ENCODE data around the gene ROBO1. TPM values are rescaled to one million over a fixed set of nuclear protein-coding genes. Genes with fewer than 3 reads are reported as not detected.
A peak's percentile ranks its signal among the peaks of the same experiment; 100 is the strongest.

ROBO1 gene
- total RNA-seq, 1 donor from 2014 or later: 20.8 TPM

- Histone ChIP-seq H3K36me3 (ENCODE audit: control insufficient read depth, insufficient read depth, low read length) (no peaks in the 10 kb centered on the region), H3K4me3 (ENCODE audit: low read depth, low read length) (no peak overlapping the region), H3K27me3 (ENCODE audit: control insufficient read depth, insufficient read depth, low read length) (no peaks in the 10 kb centered on the region)
- no peak for TF ChIP-seq CTCF (IDR thresholded peaks at IDR 0.05; ENCODE audit: insufficient read depth, low read length, severe bottlenecking)
- no peak for FAIRE-seq
- DNase-seq (ENCODE audit: low read depth): no peak
Measured at GRCh38 chr3:79651536-79652065, 116.2 kb downstream of the ROBO1 start.

- no peak for FAIRE-seq
- no peak overlapping the region for H3K4me3 ChIP-seq (ENCODE audit: low read depth, low read length)
- no peaks in the 10 kb centered on the region for H3K36me3 ChIP-seq (ENCODE audit: control insufficient read depth, insufficient read depth, low read length)
- H3K27me3 ChIP-seq (ENCODE audit: control insufficient read depth, insufficient read depth, low read length): no peaks in the 10 kb centered on the region
- TF ChIP-seq CTCF (IDR thresholded peaks at IDR 0.05; ENCODE audit: insufficient read depth, low read length, severe bottlenecking): no peak
- DNase-seq (ENCODE audit: low read depth): no peak
Measured at GRCh38 chr3:79639855-79640254, 127.9 kb downstream of the ROBO1 start.

GRCh38 chr3:79636372-79636771 lies 131.4 kb downstream of the ROBO1 start:
- no peak for FAIRE-seq
- Histone ChIP-seq H3K4me3 (ENCODE audit: low read depth, low read length) (no peak overlapping the region), H3K36me3 (ENCODE audit: control insufficient read depth, insufficient read depth, low read length) (no peaks in the 10 kb centered on the region), H3K27me3 (ENCODE audit: control insufficient read depth, insufficient read depth, low read length) (no peaks in the 10 kb centered on the region)
- TF ChIP-seq CTCF (IDR thresholded peaks at IDR 0.05; ENCODE audit: insufficient read depth, low read length, severe bottlenecking): no peak
- DNase-seq (ENCODE audit: low read depth): no peak

- Histone ChIP-seq H3K36me3 (ENCODE audit: control insufficient read depth, insufficient read depth, low read length) (no peaks in the 10 kb centered on the region), H3K27me3 (ENCODE audit: control insufficient read depth, insufficient read depth, low read length) (no peaks in the 10 kb centered on the region), H3K4me3 (ENCODE audit: low read depth, low read length) (no peak overlapping the region)
- TF ChIP-seq CTCF (IDR thresholded peaks at IDR 0.05; ENCODE audit: insufficient read depth, low read length, severe bottlenecking): no peak
- DNase-seq (ENCODE audit: low read depth): peak; percentile 46
- FAIRE-seq: no peak
Measured at GRCh38 chr3:79632842-79633241, 135.0 kb downstream of the ROBO1 start.

GRCh38 chr3:79618883-79619282 lies 148.9 kb downstream of the ROBO1 start:
- Histone ChIP-seq H3K36me3 (ENCODE audit: control insufficient read depth, insufficient read depth, low read length) (no peaks in the 10 kb centered on the region), H3K27me3 (ENCODE audit: control insufficient read depth, insufficient read depth, low read length) (no peaks in the 10 kb centered on the region), H3K4me3 (ENCODE audit: low read depth, low read length) (no peak overlapping the region)
- no peak for TF ChIP-seq CTCF (IDR thresholded peaks at IDR 0.05; ENCODE audit: insufficient read depth, low read length, severe bottlenecking)
- DNase-seq (ENCODE audit: low read depth) (peak; percentile 13), FAIRE-seq (peak; percentile 81)

GRCh38 chr3:79606414-79606813 lies 161.4 kb downstream of the ROBO1 start:
- DNase-seq (ENCODE audit: low read depth) (no peak), FAIRE-seq (no peak)
- no peak for TF ChIP-seq CTCF (IDR thresholded peaks at IDR 0.05; ENCODE audit: insufficient read depth, low read length, severe bottlenecking)
- Histone ChIP-seq H3K4me3 (ENCODE audit: low read depth, low read length) (no peak overlapping the region), H3K27me3 (ENCODE audit: control insufficient read depth, insufficient read depth, low read length) (no peaks in the 10 kb centered on the region), H3K36me3 (ENCODE audit: control insufficient read depth, insufficient read depth, low read length) (no peaks in the 10 kb centered on the region)

Data from bronchial epithelial cell (primary cell).